Measurements from ENCODE around the gene NOL9.

DNA sequence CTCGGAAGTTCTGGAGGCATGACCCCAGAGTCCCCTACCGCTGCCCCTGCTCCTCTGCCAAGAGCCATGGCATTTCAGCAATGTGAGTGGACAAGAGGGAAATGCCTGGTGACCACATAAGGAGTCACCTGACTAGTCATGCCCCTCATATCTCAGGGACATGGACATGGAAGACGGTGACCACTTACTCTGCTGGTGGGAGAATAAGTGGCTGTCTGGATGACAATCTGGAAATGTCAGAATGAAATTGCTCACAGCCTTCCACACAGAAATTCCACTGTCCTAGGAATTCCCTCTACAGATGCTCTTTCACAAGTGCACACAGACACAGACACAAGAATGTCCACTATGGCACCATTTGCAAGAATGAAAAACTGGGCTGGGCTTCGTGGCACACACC lies 38.5 kb downstream of the NOL9 start:
- TF ChIP-seq, protein P1, sequence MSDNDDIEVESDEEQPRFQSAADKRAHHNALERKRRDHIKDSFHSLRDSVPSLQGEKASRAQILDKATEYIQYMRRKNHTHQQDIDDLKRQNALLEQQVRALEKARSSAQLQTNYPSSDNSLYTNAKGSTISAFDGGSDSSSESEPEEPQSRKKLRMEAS (IDR thresholded peaks at IDR 0.05; ENCODE audit: low read depth, low read length) = no peak
- TF ChIP-seq RAD51 (IDR thresholded peaks at IDR 0.05) (no peak), POLR2A (IDR thresholded peaks at IDR 0.05; ENCODE audit: low read depth, low read length) (no peak), BHLHE40 (IDR thresholded peaks at IDR 0.05; ENCODE audit: borderline replicate concordance in 1 of 2, low read depth in 2 of 2, low read length in 1 of 2) (no peak), SREBF1 (IDR thresholded peaks at IDR 0.05; ENCODE audit: low read length) (no peak), TCF7 (IDR thresholded peaks at IDR 0.05; ENCODE audit: borderline replicate concordance) (no peak), EZH2 (IDR thresholded peaks at IDR 0.05; ENCODE audit: borderline replicate concordance, control insufficient read depth, low read depth, low read length) (no peak), MXI1 (IDR thresholded peaks at IDR 0.05; ENCODE audit: low read depth, low read length) (no peak), PAX5 (IDR thresholded peaks at IDR 0.05; ENCODE audit: borderline replicate concordance, low read depth, low read length) (no peak)
- TF ChIP-seq, protein P2, sequence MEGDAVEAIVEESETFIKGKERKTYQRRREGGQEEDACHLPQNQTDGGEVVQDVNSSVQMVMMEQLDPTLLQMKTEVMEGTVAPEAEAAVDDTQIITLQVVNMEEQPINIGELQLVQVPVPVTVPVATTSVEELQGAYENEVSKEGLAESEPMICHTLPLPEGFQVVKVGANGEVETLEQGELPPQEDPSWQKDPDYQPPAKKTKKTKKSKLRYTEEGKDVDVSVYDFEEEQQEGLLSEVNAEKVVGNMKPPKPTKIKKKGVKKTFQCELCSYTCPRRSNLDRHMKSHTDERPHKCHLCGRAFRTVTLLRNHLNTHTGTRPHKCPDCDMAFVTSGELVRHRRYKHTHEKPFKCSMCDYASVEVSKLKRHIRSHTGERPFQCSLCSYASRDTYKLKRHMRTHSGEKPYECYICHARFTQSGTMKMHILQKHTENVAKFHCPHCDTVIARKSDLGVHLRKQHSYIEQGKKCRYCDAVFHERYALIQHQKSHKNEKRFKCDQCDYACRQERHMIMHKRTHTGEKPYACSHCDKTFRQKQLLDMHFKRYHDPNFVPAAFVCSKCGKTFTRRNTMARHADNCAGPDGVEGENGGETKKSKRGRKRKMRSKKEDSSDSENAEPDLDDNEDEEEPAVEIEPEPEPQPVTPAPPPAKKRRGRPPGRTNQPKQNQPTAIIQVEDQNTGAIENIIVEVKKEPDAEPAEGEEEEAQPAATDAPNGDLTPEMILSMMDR (IDR thresholded peaks at IDR 0.05 in 2 of 3, conservative IDR thresholded peaks at IDR 0.05 in 1 of 3; ENCODE audit: control insufficient read depth in 2 of 3, extremely low read depth in 1 of 3, insufficient read depth in 1 of 3, low read depth in 3 of 3, low read length in 3 of 3) = no peak
